ENCODE data around the gene AVP. TPM values are rescaled to one million over a fixed set of nuclear protein-coding genes. Genes with fewer than 3 reads are reported as not detected.

AVP gene
- total and polyA plus RNA-seq, 2 of the 13 experiments (the other 11 are each of a cell fraction or from before 2014, with no cell fraction given): 0.12 TPM; not detected in 1

DNA sequence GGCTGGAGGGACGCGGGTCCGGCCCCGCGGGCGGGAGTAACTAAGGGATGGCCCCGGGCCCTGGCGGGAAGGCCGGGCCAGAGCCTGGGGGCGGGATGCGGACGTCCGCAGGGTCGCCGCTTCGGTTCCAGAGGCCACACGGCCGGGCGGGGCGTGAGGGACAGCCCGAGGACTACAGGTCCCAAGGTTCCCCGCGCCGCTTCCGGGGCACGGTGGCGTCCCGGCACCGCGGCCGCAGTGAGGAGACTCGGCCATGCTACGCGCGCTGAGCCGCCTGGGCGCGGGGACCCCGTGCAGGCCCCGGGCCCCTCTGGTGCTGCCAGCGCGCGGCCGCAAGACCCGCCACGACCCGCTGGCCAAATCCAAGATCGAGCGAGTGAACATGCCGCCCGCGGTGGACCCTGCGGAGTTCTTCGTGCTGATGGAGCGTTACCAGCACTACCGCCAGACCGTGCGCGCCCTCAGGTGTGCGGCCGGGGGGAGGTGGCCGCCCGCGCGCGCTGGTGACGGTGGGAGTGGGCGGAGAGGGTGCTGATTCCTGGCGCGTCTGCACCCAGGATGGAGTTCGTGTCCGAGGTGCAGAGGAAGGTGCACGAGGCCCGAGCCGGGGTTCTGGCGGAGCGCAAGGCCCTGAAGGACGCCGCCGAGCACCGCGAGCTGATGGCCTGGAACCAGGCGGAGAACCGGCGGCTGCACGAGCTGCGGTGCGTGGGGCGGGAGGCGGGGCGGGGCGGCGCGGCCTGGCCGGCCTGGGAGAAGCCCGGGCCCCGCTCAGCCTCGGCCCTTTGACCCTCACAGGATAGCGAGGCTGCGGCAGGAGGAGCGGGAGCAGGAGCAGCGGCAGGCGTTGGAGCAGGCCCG lies 38.5 kb downstream of the AVP start, which contains the start of gene MRPS26 (continued):
- no peak for TF ChIP-seq ZMYM3 (CRISPR knock-in tag; IDR thresholded peaks at IDR 0.05)
- TF ChIP-seq, protein P1, sequence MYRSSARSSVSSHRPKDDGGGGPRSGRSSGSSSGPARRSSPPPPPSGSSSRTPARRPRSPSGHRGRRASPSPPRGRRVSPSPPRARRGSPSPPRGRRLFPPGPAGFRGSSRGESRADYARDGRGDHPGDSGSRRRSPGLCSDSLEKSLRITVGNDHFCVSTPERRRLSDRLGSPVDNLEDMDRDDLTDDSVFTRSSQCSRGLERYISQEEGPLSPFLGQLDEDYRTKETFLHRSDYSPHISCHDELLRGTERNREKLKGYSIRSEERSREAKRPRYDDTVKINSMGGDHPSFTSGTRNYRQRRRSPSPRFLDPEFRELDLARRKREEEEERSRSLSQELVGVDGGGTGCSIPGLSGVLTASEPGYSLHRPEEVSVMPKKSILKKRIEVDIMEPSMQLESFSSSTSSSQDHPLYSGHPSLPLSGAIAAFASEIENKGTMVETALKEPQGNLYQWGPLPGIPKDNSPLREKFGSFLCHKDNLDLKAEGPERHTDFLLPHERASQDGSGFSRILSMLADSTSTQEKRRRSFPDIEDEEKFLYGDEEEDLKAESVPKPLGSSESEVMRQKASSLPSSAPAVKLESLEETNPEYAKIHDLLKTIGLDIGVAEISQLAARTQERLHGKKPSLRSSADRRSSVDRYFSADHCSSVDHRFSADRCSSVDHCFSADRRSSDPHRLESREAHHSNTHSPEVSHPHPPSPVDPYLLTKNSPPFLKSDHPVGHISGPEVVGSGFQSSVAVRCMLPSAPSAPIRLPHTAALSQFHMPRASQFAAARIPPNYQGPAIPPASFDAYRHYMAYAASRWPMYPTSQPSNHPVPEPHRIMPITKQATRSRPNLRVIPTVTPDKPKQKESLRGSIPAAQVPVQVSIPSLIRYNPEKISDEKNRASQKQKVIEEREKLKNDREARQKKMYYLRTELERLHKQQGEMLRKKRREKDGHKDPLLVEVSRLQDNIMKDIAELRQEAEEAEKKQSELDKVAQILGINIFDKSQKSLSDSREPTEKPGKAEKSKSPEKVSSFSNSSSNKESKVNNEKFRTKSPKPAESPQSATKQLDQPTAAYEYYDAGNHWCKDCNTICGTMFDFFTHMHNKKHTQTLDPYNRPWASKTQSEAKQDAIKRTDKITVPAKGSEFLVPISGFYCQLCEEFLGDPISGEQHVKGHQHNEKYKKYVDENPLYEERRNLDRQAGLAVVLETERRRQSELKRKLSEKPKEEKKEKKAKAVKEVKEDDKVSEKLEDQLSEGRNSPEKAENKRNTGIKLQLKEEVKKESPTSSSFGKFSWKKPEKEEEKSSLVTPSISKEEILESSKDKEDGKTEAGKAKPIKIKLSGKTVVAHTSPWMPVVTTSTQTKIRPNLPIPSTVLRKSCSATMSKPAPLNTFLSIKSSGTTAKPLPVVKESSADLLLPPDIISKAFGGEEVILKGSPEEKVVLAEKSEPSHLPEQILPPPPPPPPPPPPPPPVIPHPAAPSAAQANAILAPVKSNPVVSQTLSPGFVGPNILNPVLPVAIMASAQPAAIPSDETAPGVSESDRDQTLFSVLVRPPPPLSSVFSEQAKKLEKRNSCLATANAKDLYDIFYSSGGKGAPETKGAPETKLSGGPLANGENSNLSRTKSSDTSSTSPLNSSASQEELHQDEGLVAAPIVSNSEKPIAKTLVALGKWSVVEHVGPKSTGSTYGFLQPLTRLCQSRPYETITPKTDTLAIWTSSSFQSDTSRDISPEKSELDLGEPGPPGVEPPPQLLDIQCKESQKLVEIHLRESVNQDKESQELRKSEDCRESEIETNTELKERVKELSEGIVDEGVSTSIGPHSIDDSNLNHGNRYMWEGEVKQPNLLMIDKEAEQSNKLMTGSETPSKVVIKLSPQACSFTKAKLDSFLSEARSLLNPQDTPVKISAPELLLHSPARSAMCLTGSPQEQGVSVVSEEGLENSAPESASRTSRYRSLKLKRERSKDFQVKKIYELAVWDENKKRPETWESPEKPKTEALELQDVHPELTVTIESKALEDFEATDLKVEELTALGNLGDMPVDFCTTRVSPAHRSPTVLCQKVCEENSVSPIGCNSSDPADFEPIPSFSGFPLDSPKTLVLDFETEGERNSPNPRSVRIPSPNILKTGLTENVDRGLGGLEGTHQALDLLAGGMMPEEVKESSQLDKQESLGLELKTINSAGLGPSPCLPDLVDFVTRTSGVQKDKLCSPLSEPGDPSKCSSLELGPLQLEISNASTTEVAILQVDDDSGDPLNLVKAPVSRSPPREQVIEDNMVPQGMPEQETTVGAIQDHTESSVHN (CRISPR knock-in tag; IDR thresholded peaks at IDR 0.05): peak; percentile 94
- TF ChIP-seq RFX1 (IDR thresholded peaks at IDR 0.05): no peak
- TF ChIP-seq, protein P2, sequence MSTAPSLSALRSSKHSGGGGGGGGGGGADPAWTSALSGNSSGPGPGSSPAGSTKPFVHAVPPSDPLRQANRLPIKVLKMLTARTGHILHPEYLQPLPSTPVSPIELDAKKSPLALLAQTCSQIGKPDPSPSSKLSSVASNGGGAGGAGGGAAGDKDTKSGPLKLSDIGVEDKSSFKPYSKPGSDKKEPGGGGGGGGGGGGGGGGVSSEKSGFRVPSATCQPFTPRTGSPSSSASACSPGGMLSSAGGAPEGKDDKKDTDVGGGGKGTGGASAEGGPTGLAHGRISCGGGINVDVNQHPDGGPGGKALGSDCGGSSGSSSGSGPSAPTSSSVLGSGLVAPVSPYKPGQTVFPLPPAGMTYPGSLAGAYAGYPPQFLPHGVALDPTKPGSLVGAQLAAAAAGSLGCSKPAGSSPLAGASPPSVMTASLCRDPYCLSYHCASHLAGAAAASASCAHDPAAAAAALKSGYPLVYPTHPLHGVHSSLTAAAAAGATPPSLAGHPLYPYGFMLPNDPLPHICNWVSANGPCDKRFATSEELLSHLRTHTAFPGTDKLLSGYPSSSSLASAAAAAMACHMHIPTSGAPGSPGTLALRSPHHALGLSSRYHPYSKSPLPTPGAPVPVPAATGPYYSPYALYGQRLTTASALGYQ (CRISPR knock-in tag; IDR thresholded peaks at IDR 0.05): peak; percentile 56; the same call in 1 of the 2 replicates
- peak; percentile 99 for TF ChIP-seq AGO2 (optimal IDR thresholded peaks at IDR 0.05; ENCODE audit: low read depth, low read length)
- no peak for TF ChIP-seq CENPX (CRISPR knock-in tag; IDR thresholded peaks at IDR 0.05)
- TF ChIP-seq, protein P3, sequence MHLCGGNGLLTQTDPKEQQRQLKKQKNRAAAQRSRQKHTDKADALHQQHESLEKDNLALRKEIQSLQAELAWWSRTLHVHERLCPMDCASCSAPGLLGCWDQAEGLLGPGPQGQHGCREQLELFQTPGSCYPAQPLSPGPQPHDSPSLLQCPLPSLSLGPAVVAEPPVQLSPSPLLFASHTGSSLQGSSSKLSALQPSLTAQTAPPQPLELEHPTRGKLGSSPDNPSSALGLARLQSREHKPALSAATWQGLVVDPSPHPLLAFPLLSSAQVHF (CRISPR knock-in tag; IDR thresholded peaks at IDR 0.05): peak; percentile 96
- TF ChIP-seq, protein P4, sequence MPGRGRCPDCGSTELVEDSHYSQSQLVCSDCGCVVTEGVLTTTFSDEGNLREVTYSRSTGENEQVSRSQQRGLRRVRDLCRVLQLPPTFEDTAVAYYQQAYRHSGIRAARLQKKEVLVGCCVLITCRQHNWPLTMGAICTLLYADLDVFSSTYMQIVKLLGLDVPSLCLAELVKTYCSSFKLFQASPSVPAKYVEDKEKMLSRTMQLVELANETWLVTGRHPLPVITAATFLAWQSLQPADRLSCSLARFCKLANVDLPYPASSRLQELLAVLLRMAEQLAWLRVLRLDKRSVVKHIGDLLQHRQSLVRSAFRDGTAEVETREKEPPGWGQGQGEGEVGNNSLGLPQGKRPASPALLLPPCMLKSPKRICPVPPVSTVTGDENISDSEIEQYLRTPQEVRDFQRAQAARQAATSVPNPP (CRISPR knock-in tag; IDR thresholded peaks at IDR 0.05): peak; percentile 93
- TF ChIP-seq BRD4 (CRISPR knock-in tag; IDR thresholded peaks at IDR 0.05): peak; percentile 39; the same call in 1 of the 2 replicates
- peak; percentile 93 for TF ChIP-seq ZC3H13 (CRISPR knock-in tag; IDR thresholded peaks at IDR 0.05)
- peak; percentile 96; the same call in 1 of the 2 replicates for TF ChIP-seq ZNF674 (CRISPR knock-in tag; IDR thresholded peaks at IDR 0.05; ENCODE audit: low read depth)
- peak; percentile 92 for TF ChIP-seq TAF1 (CRISPR knock-in tag; IDR thresholded peaks at IDR 0.05)
- peak; percentile 97 for TF ChIP-seq ARHGAP35 (CRISPR knock-in tag; IDR thresholded peaks at IDR 0.05; ENCODE audit: borderline replicate concordance)
- peak; percentile 86 for TF ChIP-seq YY1 (IDR thresholded peaks at IDR 0.05; ENCODE audit: insufficient read depth, insufficient replicate concordance, low read depth, low read length)
- no peak for TF ChIP-seq ZC3H4 (CRISPR knock-in tag; IDR thresholded peaks at IDR 0.05; ENCODE audit: borderline replicate concordance)
- TF ChIP-seq ZNF235 (CRISPR knock-in tag; IDR thresholded peaks at IDR 0.05; ENCODE audit: borderline replicate concordance): no peak; the same call in none of the 2 replicates

Data from HepG2 (cell line).